ENCODE data around the gene THRB. TPM values are rescaled to one million over a fixed set of nuclear protein-coding genes. Genes with fewer than 3 reads are reported as not detected.

Gene THRB
- total RNA-seq, 1 experiment from 2014 or later, result 0.69 TPM

DNA sequence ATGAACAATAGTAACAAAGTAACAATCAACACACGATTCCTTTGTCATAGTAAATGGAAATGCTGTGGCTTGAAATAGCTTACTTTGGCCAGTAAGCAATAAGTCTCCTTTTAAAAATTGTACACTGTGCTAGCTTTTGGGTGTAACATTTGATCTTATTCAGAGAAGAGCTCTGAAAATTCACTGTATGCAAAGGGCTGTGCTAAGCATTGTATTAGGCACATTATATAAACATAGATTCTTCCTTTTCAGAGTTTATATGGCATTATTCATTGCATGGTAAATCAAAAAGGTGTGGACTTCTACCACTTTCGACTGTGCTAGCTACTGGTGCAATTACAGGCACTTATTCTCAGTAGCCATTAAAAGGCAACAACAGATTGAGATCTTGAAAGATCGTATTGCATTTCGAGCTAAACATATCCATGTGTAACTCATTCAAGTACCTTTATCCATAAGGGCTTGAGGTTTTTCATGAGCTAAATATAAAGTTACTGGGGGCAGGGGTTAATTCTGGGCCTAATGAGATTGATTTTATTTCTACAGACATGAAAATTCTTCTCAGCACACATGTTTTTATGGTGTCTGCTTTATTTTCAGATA is 302.7 kb downstream of the THRB start:
- DNase-seq (ENCODE audit: low read depth), result no peak

DNA sequence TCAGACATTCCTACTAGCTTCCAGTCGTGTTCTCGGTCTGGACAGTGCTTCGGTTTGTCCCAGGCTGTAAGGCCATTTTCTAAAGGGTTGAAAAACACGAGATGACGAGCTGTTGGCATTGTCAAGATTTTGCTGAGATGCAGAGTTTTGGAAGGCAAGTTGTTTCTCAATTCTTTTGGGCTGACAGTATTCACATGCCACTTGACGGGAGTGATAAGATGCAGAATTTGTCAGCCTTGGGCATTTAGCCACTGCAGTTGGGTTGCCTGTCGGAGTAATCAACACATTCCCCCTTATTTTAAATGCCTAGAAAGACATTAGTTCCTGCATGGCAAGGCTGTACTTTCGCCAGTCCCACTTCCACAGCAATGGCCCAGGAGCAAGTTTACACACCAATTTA is 304.4 kb downstream of the THRB start:
- no peak for DNase-seq (ENCODE audit: low read depth)

DNA sequence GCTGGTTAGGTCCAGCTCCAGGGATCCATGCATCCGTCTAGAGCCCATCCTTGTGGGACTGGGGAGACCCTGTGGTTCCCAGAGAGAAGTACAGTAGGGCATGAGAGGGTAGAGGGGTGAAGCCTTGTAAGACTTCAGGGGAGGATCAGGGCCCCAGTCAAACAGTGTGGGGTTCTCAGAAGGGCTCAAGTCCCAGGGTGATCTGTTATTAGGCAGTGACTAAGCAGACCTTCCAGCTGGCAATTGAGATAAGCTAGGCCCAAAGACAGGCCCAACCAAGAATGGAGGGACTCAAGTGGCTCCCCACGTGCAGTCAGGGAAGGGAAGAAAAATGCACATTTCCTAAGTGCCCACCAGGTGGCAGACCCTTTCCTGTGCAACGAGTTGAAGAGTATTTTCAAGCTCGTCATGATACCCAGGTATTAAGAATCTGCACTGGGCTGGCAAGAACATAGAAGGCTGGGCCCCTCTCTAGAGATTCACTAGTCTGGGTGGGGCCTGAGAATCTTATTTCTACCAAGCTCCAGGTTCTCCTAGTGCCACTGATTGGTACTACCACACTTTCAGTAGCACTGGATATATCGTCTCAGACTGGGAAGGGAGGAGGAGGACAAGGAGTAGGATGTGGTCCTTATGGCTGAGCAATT is 308.8 kb downstream of the THRB start:
- DNase-seq (ENCODE audit: low read depth), result peak; percentile 64

DNA sequence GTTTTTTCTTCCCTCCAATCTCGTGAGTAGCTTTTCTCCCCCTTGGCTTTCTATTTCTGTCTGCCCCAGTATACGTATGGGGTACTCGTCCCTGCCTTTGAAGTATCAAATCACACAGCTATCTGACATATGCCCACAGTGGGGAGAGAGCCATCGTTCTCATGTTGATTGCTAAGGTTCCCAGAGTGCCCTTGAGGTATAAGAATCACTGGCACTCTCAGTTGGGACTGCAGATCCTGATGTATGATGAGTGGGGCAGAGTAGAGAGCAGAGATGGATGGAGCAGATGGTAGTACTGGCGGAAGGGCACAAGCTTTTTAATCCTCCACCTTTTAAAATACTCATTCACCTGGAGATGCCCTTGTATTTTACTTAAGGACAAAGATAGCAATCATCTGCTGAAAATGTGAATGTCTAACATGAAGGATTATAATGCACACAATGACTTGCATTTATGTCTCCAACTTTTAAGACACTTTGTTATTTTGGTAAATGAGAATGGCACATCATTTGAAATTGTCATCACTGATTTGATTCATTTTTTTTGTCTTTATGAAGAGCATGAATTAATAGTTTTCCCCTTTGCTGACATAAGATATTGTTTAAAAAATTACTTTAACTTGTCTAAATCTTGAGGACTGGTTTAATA is 310.0 kb downstream of the THRB start:
- DNase-seq (ENCODE audit: low read depth), result no peak

DNA sequence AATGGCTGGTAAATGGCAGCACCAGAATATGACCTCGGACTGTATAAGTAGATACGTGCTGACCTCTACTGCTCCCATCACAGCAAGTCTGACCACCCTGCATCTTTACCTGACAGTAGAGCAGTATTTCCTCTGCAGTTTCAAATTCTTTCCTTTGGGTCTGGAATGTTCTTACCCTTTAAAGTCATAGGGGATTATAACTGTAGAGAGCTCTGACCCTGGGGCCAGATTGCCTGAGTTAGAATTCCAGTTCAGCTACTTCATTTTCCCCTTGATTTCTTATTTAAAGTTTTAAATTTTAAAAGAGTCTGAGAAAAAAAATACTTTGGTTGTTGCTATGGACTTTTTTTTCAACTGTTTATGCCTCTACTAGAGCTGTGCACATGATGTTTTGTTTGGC is 311.9 kb downstream of the THRB start:
- DNase-seq (ENCODE audit: low read depth), result no peak

- DNase-seq (ENCODE audit: low read depth), result no peak
These were observed 313.4 kb downstream of the THRB start for GRCh38 chr3:24181256-24181655.

DNA sequence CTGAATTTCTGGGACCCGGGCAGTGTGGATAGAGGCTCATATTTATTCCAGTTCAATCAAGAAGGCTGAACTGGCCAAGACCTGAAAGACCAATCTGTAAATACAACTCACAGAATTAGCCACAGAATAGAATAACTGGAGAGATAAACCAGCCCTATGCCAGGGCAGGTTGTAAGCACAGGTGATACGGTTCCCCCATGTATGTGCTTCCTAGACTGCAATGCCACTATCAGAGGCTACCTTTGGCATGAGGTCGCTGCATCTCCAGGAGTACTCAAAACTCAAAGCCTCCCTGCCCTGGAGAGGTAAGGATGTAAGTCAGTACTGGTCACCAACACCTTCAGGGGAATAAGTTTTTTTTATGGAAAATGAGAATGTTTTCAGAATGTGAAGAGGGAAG is 314.0 kb downstream of the THRB start:
- DNase-seq (ENCODE audit: low read depth), result no peak

DNA sequence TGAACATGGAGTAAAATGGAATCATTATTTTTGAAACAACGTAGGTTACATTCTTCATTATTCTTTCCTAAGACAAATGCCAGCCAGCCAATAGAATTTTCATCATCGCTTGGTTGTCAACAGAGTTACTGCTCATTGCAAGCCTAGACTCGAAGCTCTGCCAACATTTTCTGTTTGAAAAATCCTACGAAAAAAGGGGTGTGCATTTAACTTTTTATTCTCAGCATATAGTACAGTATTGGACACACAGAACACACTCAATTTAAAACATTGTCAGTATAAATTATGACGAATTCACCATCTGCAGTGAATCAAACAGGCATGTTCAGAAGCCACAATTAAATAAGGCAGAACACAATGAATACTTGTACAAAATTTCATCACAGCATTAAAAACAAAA is 317.4 kb downstream of the THRB start:
- DNase-seq (ENCODE audit: low read depth), result no peak

- DNase-seq (ENCODE audit: low read depth), result no peak
These were observed 320.0 kb downstream of the THRB start for GRCh38 chr3:24174614-24175013.

DNA sequence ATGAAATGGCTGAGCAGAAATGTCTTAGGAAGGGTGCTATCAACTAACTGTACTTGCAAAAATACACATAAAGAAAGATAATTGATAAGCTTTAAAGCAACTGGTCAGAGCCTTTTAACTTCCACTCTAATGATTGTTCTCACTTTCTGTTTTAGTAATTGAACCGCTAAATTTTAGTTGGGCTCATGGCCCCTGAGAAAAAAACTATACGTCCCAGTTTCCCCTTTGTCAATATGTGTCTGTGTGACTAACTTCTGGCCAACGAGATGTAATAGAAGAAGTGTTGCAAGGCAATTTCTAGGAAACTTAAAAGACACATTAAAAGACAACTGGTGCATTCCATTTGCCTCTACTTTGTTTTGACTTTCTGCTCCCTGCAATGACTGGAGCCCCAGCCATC is 325.7 kb downstream of the THRB start:
- DNase-seq (ENCODE audit: low read depth), result no peak

- DNase-seq (ENCODE audit: low read depth), result no peak
These were observed 327.2 kb downstream of the THRB start for GRCh38 chr3:24167429-24167828.

DNA sequence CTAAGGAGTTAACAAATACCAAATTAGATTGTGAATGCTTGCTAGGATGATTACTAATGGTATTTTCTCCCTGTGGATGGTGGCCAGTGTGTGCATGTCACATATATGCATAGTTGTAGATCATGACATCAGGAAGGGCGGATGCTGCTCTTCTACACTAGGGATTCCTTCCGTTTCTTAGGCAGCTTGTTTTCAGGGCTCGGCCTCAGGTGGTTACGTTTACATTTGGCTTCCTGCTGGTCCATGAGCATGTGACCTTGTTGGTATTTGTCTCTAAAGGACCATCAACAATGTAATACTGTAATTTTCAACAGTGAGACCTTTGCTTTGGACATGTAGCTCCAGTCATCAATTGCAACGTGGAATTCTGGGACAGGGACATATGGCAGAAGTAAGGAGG is 328.1 kb downstream of the THRB start:
- DNase-seq (ENCODE audit: low read depth), result no peak

DNA sequence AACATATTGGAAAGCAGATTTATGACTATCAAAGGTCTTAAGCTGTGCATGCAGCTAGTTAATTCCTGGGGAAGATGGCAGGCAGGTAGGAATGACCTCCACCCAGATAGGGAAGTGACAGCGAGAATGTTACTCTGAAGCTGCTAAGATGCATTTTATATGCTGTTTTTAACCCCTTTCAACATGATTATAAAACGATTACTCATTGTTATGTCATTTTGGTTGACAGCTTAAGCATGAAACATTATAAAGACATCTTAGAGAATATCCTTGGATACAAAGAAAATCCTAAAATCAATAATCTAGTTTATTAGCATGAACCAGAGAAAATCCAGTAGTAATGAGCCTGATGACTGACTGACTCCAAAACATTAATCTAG is 329.1 kb downstream of the THRB start:
- no peak for DNase-seq (ENCODE audit: low read depth)

- DNase-seq (ENCODE audit: low read depth), result no peak
These were observed 329.6 kb downstream of the THRB start for GRCh38 chr3:24164967-24165602.

DNA sequence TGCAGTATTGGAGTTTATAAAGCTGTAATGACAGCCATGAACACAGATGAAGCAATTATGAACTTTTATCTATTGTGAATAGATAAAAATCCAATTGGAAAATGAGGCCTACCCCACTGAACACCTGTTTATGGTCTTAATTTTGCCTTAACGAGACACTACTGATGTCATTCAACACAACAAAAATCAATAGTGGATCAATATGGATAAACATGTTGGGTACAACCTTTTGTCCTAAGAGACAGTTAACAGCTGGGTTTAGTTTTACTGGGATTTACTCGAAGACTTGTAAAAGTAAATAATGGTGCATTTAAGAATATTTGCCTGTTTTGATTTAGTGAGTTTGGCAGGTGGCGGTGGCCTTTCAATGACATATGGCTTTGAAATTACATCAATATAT is 331.7 kb downstream of the THRB start:
- no peak for DNase-seq (ENCODE audit: low read depth)

- DNase-seq (ENCODE audit: low read depth), result no peak
These were observed 332.8 kb downstream of the THRB start for GRCh38 chr3:24161841-24162240.

GRCh38 chr3:24160424-24161095 is 334.1 kb downstream of the THRB start:
- no peak for DNase-seq (ENCODE audit: low read depth)

DNA sequence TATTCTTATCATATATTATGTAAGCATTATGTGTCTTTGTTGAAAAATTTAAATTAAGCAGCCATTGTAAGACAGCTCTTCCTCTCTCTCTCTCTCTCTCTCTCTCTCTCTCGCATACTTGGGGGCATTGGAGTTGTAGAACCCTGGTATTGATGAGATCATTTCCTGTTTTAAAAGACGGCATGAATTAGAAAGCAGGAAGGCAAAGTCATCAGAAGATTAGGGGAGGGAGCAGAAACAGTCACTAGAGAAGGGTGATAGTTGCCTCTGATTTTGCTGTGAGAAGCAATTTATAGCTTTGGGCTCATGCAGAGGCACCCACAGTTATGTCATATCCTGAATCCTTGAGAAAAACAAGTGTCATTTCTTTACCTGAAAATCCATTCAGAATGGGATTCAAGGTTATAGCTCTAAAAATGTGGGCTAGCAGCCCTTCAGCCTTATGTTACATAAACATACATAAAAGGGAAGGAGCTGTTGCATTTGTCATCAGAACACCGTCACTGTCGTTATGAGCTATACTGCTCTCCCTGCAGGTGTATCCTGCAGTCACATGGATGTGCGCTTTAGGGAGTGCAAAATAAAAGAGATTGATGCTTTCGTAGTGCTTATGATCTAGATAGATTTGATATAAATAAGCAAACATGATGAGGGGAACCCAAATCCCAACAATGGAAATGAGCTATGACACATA is 335.7 kb downstream of the THRB start:
- peak; percentile 72 for DNase-seq (ENCODE audit: low read depth)

DNA sequence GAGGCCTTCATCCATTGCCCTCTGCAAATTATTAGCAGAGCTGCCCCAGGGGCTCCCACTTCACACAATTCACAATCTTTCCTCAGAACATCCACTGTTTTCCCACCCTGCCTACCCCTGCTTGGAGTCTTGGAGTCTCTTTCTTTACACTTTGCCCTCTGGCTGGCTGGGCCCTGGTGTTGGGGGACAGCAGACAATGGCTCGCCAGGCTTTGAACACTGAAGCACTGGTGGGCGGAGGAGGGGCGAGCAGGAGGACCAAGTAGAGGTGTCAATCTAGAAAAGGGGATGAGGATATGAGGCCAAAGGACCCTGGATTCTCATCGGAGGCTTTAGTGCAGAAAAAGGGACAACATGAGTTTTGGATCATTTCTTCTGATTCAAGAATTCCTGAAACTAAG is 337.5 kb downstream of the THRB start:
- no peak for DNase-seq (ENCODE audit: low read depth)

DNA sequence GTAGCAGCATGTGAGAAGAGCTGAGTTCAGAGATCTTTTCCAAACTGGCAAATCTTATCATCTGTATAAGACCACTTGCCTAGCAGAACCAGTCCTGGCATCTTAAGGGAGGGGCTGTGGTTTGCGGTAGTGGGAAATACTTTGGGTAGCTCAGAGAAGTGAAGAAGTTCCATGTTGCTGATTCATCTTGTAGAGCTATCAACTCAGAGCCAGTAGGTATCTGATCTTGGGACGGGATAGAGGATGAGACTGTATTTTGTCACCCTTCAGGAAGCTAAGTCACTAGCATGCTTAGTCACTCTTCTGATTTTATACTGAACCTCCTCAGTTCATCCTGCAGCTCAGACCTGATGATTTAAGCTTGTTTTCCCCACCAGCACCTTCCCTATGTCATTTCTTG is 338.2 kb downstream of the THRB start:
- peak; percentile 98 for DNase-seq (ENCODE audit: low read depth)

- no peak for DNase-seq (ENCODE audit: low read depth)
These were observed 339.4 kb downstream of the THRB start for GRCh38 chr3:24155276-24155675.
